Liver (tissue), 3 donors: ENCODE data around the gene TFAP2A.

Experiments used
- CTCF ChIP-seq: fragments of 150-350 bp; IDR thresholded peaks from 2 replicates; pipeline ENCODE4 v1.5.1; 2017; ENCODE audit warnings: improper control_type of control experiment, low read depth, low read length; ENCODE audit not compliant: missing input control
- FOXA2 ChIP-seq: IDR thresholded peaks from 2 replicates; pipeline ENCODE4 v1.6.1; 2016; ENCODE audit warnings: antibody characterized with exemption
- HNF4G ChIP-seq: IDR thresholded peaks from 2 replicates; pipeline ENCODE4 v1.6.1; 2016; ENCODE audit warnings: antibody characterized with exemption
- RAD21 ChIP-seq, 2 donors: IDR thresholded peaks; 2 replicates each; pipeline ENCODE4 v1.6.1; 2016; ENCODE audit warnings: antibody characterized with exemption in 2 of 2, mild to moderate bottlenecking in 2 of 2
- YY1 ChIP-seq: IDR thresholded peaks from 2 replicates; pipeline ENCODE4 v1.6.1; 2016; ENCODE audit warnings: antibody characterized with exemption, mild to moderate bottlenecking
- donor health status: healthy.
- donor health status: healthy.

DNA sequence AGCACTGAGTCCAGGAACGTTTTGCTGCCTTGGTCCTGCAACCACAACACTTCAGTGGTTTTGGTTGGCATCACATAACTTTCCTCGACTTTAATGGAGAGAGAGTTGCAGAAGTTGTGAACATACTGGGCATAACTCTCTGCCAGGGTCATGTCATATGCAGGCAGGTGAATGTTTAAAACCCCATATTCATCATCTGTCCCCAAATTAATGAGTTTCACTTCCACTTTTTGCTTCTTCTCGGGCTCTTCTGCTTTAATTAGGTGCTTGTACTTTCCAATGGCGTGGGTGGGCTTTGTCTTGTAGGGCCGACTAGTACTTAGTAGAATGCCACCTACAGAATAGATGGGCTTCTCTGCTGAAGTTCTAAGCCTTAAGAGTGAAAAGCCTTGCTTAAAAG is 45.2 kb upstream of the TFAP2A start:
- TF ChIP-seq CTCF, result no peak
- no peak for TF ChIP-seq RAD21 (IDR thresholded peaks at IDR 0.05)
- TF ChIP-seq HNF4G, result no peak
- TF ChIP-seq YY1, result no peak
- no peak for TF ChIP-seq FOXA2
